Measurements from ENCODE around the gene OR6S1. TPM values are rescaled to one million over a fixed set of nuclear protein-coding genes. Genes with fewer than 3 reads are reported as not detected.
A peak's percentile ranks its signal among the peaks of the same experiment; 100 is the strongest.

OR6S1 gene
- total RNA-seq, 2 experiments from 2014 or later = not detected

DNA sequence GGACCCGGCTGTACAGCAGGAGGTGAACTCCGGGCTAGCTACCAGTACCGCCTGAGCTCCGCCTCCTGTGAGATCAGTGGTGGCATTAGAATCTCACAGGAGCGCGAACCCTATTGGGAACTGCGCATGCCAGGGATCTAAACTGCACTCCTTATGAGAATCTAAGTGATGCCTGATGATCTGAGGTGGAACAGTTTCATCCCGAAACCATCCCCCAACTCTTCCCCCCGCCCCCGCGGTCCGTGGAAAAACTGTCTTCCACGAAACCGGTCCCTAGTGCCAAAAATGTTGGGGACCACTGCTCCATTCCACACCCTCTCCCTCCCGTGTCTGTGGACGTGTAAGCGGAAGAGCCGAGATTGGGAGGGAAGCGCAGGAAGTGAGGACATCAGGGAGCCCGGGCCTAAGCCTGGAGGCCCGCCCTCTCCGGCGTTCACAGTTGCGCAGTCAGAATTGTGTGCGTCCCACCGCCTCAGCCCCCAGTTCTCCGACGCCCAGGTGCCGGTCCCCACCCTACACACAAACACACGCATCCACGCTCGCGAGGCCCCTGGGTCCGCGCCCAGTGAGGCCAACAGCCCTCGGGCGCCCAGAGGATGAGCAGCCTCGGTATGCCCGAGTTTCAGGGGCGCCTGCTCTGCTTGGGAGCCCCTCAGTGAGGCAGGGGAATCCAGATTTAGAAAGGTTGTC is 41.1 kb upstream of the OR6S1 start:
- Mint-ChIP-seq H3K27ac (no peak overlapping the region), H3K9me3 (no peaks in the 10 kb centered on the region), H3K36me3 (ENCODE audit: low read depth) (no peaks in the 10 kb centered on the region), H3K4me3 (no peak overlapping the region), H3K27me3 (ENCODE audit: low read depth) (no peaks in the 10 kb centered on the region), H3K4me1 (ENCODE audit: low read depth) (peaks cover 22% of the 10 kb centered on the region)
- CTCF ChIA-PET = interaction anchor here (1.0 to 5.0 kb wide), 10 partner anchors 9 to 73 kb away, joined by 4 to 36 read pairs (median 13); no protein-coding TSS in a partner anchor
- peak; percentile 81 for DNase-seq
- intact Hi-C loops (cut with micrococcal nuclease) = loop anchor here (1.0 to 10.0 kb wide), 14 partner anchors 9 to 772 kb away; partner anchors contain the start of genes APEX1, CCNB1IP1, CHD8 and HNRNPC

DNA sequence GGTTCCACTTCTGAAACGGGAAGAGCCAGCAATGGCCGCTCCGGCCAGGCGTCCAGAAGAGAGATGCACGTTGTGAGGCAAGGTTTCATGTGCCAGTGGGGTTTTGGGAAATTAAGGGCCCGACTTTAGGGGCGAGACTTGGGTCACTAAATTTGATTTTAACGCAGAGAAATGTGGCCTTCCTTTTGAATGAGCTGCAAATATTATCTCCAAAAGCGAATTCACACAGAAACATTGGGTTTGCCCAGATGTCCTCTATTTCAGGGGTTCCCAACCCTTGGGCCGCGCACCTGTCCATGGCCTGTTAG is 40.6 kb upstream of the OR6S1 start:
- no peaks in the 10 kb centered on the region for H3K27me3 Mint-ChIP-seq (ENCODE audit: low read depth)
- CTCF ChIA-PET = interaction anchor here (1.0 to 5.0 kb wide), 9 partner anchors 10 to 72 kb away, joined by 4 to 36 read pairs (median 9); no protein-coding TSS in a partner anchor
- H3K4me1 Mint-ChIP-seq (ENCODE audit: low read depth) = peaks cover 22% of the 10 kb centered on the region
- H3K9me3 Mint-ChIP-seq = no peaks in the 10 kb centered on the region
- no peaks in the 10 kb centered on the region for H3K36me3 Mint-ChIP-seq (ENCODE audit: low read depth)
- no peak overlapping the region for H3K4me3 Mint-ChIP-seq
- DNase-seq = no peak
- intact Hi-C loops (cut with micrococcal nuclease) = loop anchor here (1.0 to 10.0 kb wide), 9 partner anchors 19 to 773 kb away; partner anchors contain the start of genes APEX1, CCNB1IP1, CHD8 and HNRNPC
- no peak overlapping the region for H3K27ac Mint-ChIP-seq

- CTCF ChIA-PET = interaction anchor here (0.7 to 5.0 kb wide), 13 partner anchors 10 to 226 kb away, joined by 3 to 36 read pairs (median 8); partner anchors contain the start of gene APEX1
- H3K27ac Mint-ChIP-seq = no peak overlapping the region
- no peaks in the 10 kb centered on the region for H3K27me3 Mint-ChIP-seq (ENCODE audit: low read depth)
- H3K4me1 Mint-ChIP-seq (ENCODE audit: low read depth) = peaks cover 22% of the 10 kb centered on the region
- DNase-seq = peak; percentile 95
- H3K36me3 Mint-ChIP-seq (ENCODE audit: low read depth) = no peaks in the 10 kb centered on the region
- no peak overlapping the region for H3K4me3 Mint-ChIP-seq
- no peaks in the 10 kb centered on the region for H3K9me3 Mint-ChIP-seq
- intact Hi-C loops (cut with micrococcal nuclease) = loop anchor here (1.0 to 10.0 kb wide), 13 partner anchors 13 to 773 kb away; partner anchors contain the start of genes APEX1, CCNB1IP1, CHD8 and HNRNPC
Measured at GRCh38 chr14:20681348-20682126, 40.0 kb upstream of the OR6S1 start.

- H3K4me1 Mint-ChIP-seq (ENCODE audit: low read depth) = peaks cover 22% of the 10 kb centered on the region
- peak; percentile 72 for DNase-seq
- H3K9me3 Mint-ChIP-seq = no peaks in the 10 kb centered on the region
- no peak overlapping the region for H3K27ac Mint-ChIP-seq
- intact Hi-C loops (cut with micrococcal nuclease) = loop anchor here (1.0 to 10.0 kb wide), 6 partner anchors 13 to 774 kb away; partner anchors contain the start of genes CHD8 and SUPT16H
- no peaks in the 10 kb centered on the region for H3K36me3 Mint-ChIP-seq (ENCODE audit: low read depth)
- H3K4me3 Mint-ChIP-seq = no peak overlapping the region
- CTCF ChIA-PET = interaction anchor here (0.6 to 5.0 kb wide), 13 partner anchors 11 to 226 kb away, joined by 3 to 36 read pairs (median 7); partner anchors contain the start of gene APEX1
- no peaks in the 10 kb centered on the region for H3K27me3 Mint-ChIP-seq (ENCODE audit: low read depth)
Measured at GRCh38 chr14:20680843-20681347, 39.4 kb upstream of the OR6S1 start.

- CTCF ChIA-PET = interaction anchor here (0.6 to 5.0 kb wide), 8 partner anchors 12 to 70 kb away, joined by 3 to 36 read pairs (median 8); no protein-coding TSS in a partner anchor
- DNase-seq = no peak
- intact Hi-C loops (cut with micrococcal nuclease) = loop anchor here (5.0 to 10.0 kb wide), 2 partner anchors 702 to 774 kb away; partner anchors contain the start of genes CHD8 and SUPT16H
- Mint-ChIP-seq H3K4me1 (ENCODE audit: low read depth) (peaks cover 24% of the 10 kb centered on the region), H3K36me3 (ENCODE audit: low read depth) (no peaks in the 10 kb centered on the region), H3K27me3 (ENCODE audit: low read depth) (no peaks in the 10 kb centered on the region), H3K4me3 (no peak overlapping the region), H3K9me3 (no peaks in the 10 kb centered on the region), H3K27ac (no peak overlapping the region)
Measured at GRCh38 chr14:20680363-20680762, 38.9 kb upstream of the OR6S1 start.

DNA sequence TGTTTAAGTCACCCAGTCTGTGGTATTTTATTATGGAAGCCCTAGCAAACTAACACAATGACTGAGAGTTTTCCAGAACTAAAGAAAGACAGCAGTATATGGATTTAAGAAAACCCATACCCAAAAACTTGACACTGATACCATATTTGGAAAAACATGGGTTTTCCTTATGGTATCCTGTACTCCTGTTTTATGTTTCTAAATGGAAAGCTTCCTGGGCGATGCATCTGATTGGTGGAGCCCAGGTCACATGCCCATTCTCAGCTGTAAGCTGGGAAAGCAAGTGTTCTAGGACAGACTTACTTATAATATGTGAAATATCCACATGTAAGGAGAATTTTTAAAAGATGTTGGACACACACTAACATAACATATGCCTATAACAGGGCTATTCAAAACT is 38.4 kb upstream of the OR6S1 start:
- H3K36me3 Mint-ChIP-seq (ENCODE audit: low read depth) = no peaks in the 10 kb centered on the region
- no peaks in the 10 kb centered on the region for H3K9me3 Mint-ChIP-seq
- peak; percentile 41 for DNase-seq
- intact Hi-C loops (cut with micrococcal nuclease) = loop anchor here (5.0 to 10.0 kb wide), 2 partner anchors 702 to 775 kb away; partner anchors contain the start of genes CHD8 and SUPT16H
- CTCF ChIA-PET = interaction anchor here (0.8 to 5.0 kb wide), 6 partner anchors 12 to 69 kb away, joined by 3 to 36 read pairs (median 12); no protein-coding TSS in a partner anchor
- peaks cover 24% of the 10 kb centered on the region for H3K4me1 Mint-ChIP-seq (ENCODE audit: low read depth)
- H3K27me3 Mint-ChIP-seq (ENCODE audit: low read depth) = no peaks in the 10 kb centered on the region
- no peak overlapping the region for H3K4me3 Mint-ChIP-seq
- no peak overlapping the region for H3K27ac Mint-ChIP-seq

GRCh38 chr14:20676072-20676471 is 34.6 kb upstream of the OR6S1 start:
- H3K27me3 Mint-ChIP-seq (ENCODE audit: low read depth) = no peaks in the 10 kb centered on the region
- CTCF ChIA-PET = interaction anchor here (1.0 to 1.3 kb wide), 3 partner anchors 13 to 19 kb away, joined by 4 read pairs; no protein-coding TSS in a partner anchor
- peaks cover 15% of the 10 kb centered on the region for H3K4me1 Mint-ChIP-seq (ENCODE audit: low read depth)
- no peak overlapping the region for H3K4me3 Mint-ChIP-seq
- no peaks in the 10 kb centered on the region for H3K9me3 Mint-ChIP-seq
- intact Hi-C loops (cut with micrococcal nuclease) = no loop called here
- no peaks in the 10 kb centered on the region for H3K36me3 Mint-ChIP-seq (ENCODE audit: low read depth)
- no peak for DNase-seq
- H3K27ac Mint-ChIP-seq = peak overlapping the region; percentile 30

DNA sequence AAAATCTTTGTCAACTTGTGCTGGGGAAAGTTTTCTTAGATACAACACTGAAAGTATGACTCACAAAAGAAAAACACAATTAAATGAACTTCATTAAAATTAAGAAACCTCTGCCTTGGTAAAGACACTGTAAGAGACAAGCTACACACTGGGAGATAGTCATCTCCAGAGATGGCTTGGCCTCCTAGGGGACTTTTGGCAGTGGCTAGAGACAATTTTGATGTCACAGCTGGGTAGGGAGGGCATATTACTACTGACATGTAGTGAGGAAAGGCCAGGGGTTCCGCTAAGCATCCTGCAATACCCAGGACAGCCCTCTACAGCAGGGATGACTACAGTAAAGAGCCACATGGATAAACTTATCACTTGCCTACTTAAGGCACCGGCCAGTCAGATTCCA is 34.2 kb upstream of the OR6S1 start:
- Mint-ChIP-seq H3K36me3 (ENCODE audit: low read depth) (no peaks in the 10 kb centered on the region), H3K9me3 (no peaks in the 10 kb centered on the region), H3K4me1 (ENCODE audit: low read depth) (peaks cover 11% of the 10 kb centered on the region), H3K27ac (peak overlapping the region; percentile 30), H3K4me3 (no peak overlapping the region), H3K27me3 (ENCODE audit: low read depth) (no peaks in the 10 kb centered on the region)
- DNase-seq = no peak
- intact Hi-C loops (cut with micrococcal nuclease) = no loop called here
- CTCF ChIA-PET = interaction anchor here (1.2 to 1.3 kb wide), 2 partner anchors 13 to 18 kb away, joined by 4 read pairs; no protein-coding TSS in a partner anchor

DNA sequence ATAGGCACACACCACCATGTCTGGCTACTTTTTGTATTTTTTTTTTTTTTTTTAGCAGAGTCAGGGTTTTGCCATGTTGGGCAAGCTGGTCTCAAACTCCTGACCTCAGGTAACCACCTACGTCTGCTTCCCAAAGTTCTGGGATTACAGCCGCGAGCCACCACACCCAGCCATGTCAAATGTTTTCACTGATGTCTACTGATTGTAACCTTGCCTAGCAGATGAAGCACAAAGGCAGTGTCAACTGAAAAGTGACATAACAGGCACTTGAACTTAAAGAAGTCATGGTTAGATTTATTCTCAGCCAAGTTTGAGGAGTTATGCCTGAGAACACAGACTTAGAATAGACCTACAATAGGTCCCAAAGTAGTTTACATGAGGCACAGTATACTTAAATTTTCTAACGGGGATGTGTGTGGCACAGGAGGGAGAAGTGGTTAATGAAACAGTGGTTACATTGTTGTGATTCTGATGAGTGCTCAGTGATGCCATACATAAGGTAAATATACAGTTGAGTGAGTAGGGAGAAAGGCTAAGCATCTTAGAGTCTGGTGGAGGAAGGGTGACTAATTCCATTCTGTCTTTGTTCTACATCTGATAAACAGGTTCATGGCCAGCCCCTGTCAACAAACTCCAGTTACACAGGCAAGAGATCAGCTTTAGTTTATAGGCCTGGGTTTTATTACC is 30.2 kb upstream of the OR6S1 start:
- H3K4me1 Mint-ChIP-seq (ENCODE audit: low read depth) = peaks cover 20% of the 10 kb centered on the region
- CTCF ChIA-PET = interaction anchor here (0.6 kb wide), 2 partner anchors 25 to 350 kb away, joined by 4 to 5 read pairs; no protein-coding TSS in a partner anchor
- intact Hi-C loops (cut with micrococcal nuclease) = no loop called here

GRCh38 chr14:20668969-20669368 is 27.5 kb upstream of the OR6S1 start:
- H3K36me3 Mint-ChIP-seq (ENCODE audit: low read depth) = no peaks in the 10 kb centered on the region
- H3K4me3 Mint-ChIP-seq = no peak overlapping the region
- no peak for DNase-seq
- intact Hi-C loops (cut with micrococcal nuclease) = loop anchor here (1.0 kb wide), 3 partner anchors 12 to 56 kb away; no protein-coding TSS in a partner anchor
- no peaks in the 10 kb centered on the region for H3K27me3 Mint-ChIP-seq (ENCODE audit: low read depth)
- CTCF ChIA-PET = interaction anchor here (1.6 to 2.1 kb wide), 2 partner anchors 22 to 55 kb away, joined by 4 to 6 read pairs; no protein-coding TSS in a partner anchor
- no peaks in the 10 kb centered on the region for H3K9me3 Mint-ChIP-seq
- H3K4me1 Mint-ChIP-seq (ENCODE audit: low read depth) = peaks cover 17% of the 10 kb centered on the region
- no peak overlapping the region for H3K27ac Mint-ChIP-seq

More for the DNA sequence above, 30.2 kb upstream of the OR6S1 start:
- Mint-ChIP-seq H3K4me3 (no peak overlapping the region), H3K9me3 (no peaks in the 10 kb centered on the region), H3K27ac (no peak overlapping the region), H3K36me3 (ENCODE audit: low read depth) (no peaks in the 10 kb centered on the region), H3K27me3 (ENCODE audit: low read depth) (no peaks in the 10 kb centered on the region)
- DNase-seq = no peak

DNA sequence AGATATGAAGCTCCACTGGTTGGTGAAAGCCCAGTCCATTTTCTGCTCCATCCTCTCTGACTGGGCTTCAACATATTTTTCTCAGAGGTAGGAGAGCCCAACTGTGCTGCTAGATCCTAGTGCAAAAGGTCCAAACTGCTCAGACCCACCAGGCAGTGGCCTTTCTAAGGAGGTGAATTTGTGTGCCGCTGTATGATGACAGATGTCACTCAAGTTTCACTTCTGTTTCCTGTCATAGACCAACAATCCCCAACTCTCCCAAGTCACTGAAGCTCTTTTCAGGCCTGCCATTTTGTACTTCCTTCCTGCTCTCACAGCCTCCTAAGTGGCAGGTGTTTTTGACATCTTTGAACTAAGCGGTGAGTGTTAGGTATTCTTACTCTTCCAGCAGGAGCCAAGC is 26.5 kb upstream of the OR6S1 start:
- Mint-ChIP-seq H3K4me1 (ENCODE audit: low read depth) (peaks cover 20% of the 10 kb centered on the region), H3K9me3 (no peaks in the 10 kb centered on the region), H3K27me3 (ENCODE audit: low read depth) (peaks cover 5% of the 10 kb centered on the region), H3K27ac (peak overlapping the region; percentile 48), H3K4me3 (peak overlapping the region; percentile 4), H3K36me3 (ENCODE audit: low read depth) (no peaks in the 10 kb centered on the region)
- DNase-seq = peak; percentile 58
- intact Hi-C loops (cut with micrococcal nuclease) = loop anchor here (1.0 kb wide), 3 partner anchors 13 to 55 kb away; no protein-coding TSS in a partner anchor
- CTCF ChIA-PET = interaction anchor here (1.0 to 2.1 kb wide), 3 partner anchors 11 to 54 kb away, joined by 4 to 6 read pairs (median 5); no protein-coding TSS in a partner anchor
